CD4-positive, alpha-beta T cell treated with Interleukin-6 at 100 ng/mL for 8 hours (primary cell): ENCODE data around the gene SLC37A2.
"Not testable (repeated sequence)": the region's sequence is repeated elsewhere in the genome, so short reads cannot be mapped to it uniquely, and the experiment has no call there.

Source experiments
- DNase-seq: peaks from one replicate; pipeline ENCODE4 v3.0.0-alpha.2; 2020; ENCODE audit warnings: mixed read lengths, low spot score

SLC37A2 gene

GRCh38 chr11:125084057-125084416 is 20.9 kb downstream of the SLC37A2 start:
- no peak for DNase-seq

DNA sequence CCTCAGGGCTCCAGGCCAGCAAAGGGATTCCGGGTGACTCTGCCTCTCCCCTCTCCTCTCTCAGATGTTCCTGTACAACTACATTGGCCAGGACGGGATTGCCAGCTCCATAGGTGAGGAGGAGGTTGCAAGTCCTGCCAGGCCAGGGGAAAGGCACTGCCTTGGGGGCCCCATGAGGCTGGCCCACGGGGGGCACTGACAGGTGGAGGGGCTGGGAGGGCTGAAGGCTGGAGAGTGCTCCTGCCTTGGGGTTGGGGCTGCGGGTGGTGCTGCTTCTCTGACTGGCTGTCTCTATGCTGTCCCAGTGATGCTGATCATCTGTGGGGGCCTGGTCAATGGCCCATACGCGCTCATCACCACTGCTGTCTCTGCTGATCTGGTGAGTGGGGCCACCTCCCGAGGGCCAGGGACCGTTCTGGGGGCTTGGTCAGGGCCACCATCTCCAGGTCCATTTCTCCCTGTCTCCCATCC is 21.7 kb downstream of the SLC37A2 start:
- DNase-seq: no peak

DNA sequence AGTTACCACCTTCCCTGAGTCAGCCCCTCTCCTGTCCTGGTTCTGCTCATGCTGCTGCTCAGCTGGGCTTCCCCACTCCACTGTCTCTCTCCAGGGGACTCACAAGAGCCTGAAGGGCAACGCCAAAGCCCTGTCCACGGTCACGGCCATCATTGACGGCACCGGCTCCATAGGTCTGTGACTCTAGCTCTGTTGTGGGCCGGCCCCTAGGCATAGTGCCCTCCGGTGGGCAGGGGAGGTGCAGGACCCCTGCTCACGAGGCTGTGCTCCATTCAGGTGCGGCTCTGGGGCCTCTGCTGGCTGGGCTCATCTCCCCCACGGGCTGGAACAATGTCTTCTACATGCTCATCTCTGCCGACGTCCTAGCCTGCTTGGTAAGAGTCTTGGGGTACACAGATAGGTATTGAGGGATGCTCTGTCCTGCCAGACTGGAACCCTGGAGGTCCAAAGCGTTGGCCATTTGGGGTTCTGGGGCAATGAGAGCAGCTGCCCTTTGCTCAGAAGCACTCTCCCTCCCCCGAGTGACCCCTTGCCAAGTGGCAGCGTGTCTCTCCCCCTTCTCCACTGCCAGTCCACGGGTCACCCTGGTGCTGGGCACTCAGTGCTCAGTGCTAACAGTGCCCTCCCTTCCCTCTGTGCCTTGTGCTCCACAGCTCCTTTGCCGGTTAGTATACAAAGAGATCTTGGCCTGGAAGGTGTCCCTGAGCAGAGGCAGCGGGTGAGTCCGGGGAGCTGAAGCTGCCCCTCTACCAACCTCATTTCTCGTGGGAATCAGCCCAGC is 22.4 kb downstream of the SLC37A2 start:
- DNase-seq: no peak

DNA sequence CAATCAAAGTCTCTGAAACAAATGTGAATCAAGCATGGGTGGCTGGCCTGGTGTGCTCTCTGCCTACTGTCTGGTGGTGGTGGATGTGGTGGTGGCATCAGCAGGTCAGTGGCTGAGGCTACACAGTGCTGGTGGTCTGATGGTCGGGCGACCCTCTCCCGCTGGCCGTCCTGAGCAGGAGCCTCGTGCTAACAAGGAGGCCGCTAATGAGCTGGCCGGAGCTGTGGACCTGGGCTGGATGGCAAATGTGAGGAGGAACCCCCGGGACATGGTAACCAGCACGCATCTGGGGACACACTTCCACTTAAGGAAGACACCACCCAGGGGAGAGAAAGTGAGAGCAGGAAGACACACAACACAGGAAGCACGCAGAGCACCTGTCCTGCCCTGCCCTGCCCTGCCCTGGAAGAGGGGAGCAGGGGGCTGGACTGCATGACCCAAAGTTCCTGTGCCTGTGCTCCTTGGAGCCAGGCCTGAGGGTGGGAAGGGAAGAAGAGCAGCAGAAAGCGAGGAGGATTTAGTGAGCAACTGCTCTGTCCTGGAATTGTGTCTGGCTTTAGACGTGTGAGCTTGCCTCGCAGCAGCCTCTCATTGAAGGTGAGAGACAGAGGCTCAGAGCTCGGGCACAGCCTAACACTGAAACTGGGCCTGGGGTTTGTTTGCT is 23.7 kb downstream of the SLC37A2 start:
- DNase-seq: no peak

DNA sequence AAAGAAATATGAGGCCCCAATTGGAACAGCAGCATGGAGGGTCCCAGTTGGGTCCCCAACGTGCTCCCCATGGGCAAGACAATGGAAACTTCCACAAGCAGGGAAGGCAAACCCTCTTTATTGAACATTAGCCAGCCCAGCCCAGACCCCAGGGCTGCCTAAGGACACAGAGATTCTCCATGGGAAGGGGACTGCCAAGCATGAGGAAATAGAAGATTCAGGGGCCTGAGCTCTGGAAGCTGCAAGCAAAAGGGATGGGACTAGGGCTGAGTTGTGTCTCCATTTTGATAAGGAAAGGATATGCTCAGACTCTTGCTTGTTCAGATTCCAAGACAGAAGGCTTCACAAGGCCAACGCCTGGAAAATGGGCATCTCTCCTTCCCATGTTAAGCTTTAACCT is 25.0 kb downstream of the SLC37A2 start:
- no peak for DNase-seq

- no peak for DNase-seq
These were observed 25.7 kb downstream of the SLC37A2 start for GRCh38 chr11:125088576-125089455.

- not testable (repeated sequence) for DNase-seq
These were observed 26.4 kb downstream of the SLC37A2 start for GRCh38 chr11:125089481-125089880.

DNA sequence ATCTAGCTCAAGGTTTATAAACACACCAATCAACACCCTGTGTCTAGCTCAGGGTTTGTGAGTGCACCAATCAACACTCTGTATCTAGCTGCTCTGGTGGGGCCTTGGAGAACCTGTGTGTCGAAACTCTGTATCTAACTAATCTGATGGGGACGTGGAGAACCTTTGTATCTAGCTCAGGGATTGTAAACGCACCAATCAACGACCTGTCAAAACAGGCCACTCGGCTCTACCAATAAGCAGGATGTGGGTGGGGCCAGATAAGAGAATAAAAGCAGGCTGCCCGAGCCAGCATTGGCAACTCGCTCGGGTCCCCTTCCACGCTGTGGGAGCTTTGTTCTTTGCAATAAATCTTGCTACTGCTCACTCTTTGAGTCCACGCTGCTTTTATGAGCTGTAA is 27.0 kb downstream of the SLC37A2 start:
- not testable (repeated sequence) for DNase-seq

GRCh38 chr11:125090816-125091215 is 27.7 kb downstream of the SLC37A2 start:
- no peak for DNase-seq

- DNase-seq: no peak
These were observed 28.3 kb downstream of the SLC37A2 start for GRCh38 chr11:125091247-125091876.

GRCh38 chr11:125091877-125092664 is 29.0 kb downstream of the SLC37A2 start:
- DNase-seq: no peak

- DNase-seq: no peak
These were observed 29.6 kb downstream of the SLC37A2 start for GRCh38 chr11:125092669-125093068.

DNA sequence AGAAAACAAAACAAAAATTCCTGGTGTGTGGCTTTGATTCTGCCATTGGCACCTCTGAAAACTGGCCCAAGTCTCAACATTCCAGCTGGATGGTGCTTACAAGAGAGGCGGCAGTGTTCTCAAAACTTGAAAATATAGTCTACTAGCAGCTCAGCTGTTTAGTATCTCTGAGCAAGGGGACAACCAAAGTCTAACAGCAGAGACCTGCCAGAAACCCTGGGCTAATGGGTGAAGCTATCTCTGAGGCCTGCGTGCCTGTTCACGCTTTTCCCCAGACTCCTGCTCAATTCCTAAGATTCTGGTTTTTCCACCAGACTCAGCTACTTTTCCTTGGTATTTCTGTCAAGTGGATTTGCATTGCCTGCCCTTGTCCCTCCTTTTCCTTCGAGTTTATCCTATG is 30.4 kb downstream of the SLC37A2 start:
- DNase-seq: no peak

- DNase-seq: no peak
These were observed 31.6 kb downstream of the SLC37A2 start for GRCh38 chr11:125094731-125095130.

GRCh38 chr11:125100136-125100535 is 37.0 kb downstream of the SLC37A2 start:
- DNase-seq: no peak

- no peak for DNase-seq
These were observed 38.5 kb downstream of the SLC37A2 start for GRCh38 chr11:125101596-125101995.

GRCh38 chr11:125102025-125102424 is 38.9 kb downstream of the SLC37A2 start:
- DNase-seq: no peak

DNA sequence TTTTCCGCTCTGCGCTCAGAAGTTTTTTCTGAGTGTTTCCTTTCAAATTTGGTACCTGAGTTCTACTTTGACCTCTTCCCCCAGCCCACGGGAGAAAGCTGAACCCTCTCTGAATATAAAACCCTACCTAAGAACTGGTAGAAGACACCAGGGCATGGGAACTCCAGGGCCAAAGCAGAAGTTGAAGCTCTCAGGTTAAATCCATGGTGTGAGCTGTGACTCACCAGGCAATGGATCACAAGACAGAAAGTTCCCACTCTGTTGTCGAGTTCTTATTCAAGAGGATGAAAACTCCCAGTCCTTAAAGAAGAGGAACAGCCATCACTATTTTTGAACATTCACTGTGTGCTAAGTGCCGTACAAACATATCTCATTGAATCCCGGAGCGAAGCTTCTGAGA is 39.4 kb downstream of the SLC37A2 start:
- DNase-seq: no peak

- no peak for DNase-seq
These were observed 42.8 kb downstream of the SLC37A2 start for GRCh38 chr11:125105926-125106325.

- DNase-seq: no peak
These were observed 45.4 kb downstream of the SLC37A2 start for GRCh38 chr11:125108469-125108868.

GRCh38 chr11:125110506-125110905 is 47.4 kb downstream of the SLC37A2 start:
- DNase-seq: no peak
